H9 (cell line): ENCODE data around the gene ZBTB6. TPM values are rescaled to one million over a fixed set of nuclear protein-coding genes. Genes with fewer than 3 reads are reported as not detected.
"Not testable (repeated sequence)": the region's sequence is repeated elsewhere in the genome, so short reads cannot be mapped to it uniquely, and the experiment has no call there.

Source experiments
- DNase-seq: peaks from one replicate; pipeline ENCODE4 v3.0.0-alpha.2; 2017
- H2AFZ ChIP-seq: one replicate; pipeline ENCODE4 v1.6.1; 2013; ENCODE audit warnings: mild to moderate bottlenecking, low read length, control low read depth, moderate library complexity
- H2AK5ac ChIP-seq: 2 replicates; pipeline ENCODE4 v1.6.1; 2013; ENCODE audit warnings: low read length, control low read depth, mixed read lengths; ENCODE audit not compliant: insufficient read length
- H2BK120ac ChIP-seq: one replicate; pipeline ENCODE4 v1.6.1; 2013; ENCODE audit warnings: low read depth, mild to moderate bottlenecking, low read length, control low read depth, inconsistent platforms; ENCODE audit not compliant: poor library complexity, severe bottlenecking
- H2BK12ac ChIP-seq: 2 replicates; pipeline ENCODE4 v1.6.1; 2013; ENCODE audit warnings: low read length, control low read depth, mixed read lengths, low read depth; ENCODE audit not compliant: insufficient read length
- H2BK15ac ChIP-seq: 2 replicates; pipeline ENCODE4 v1.6.1; 2013; ENCODE audit warnings: low read depth, low read length, control low read depth
- H2BK20ac ChIP-seq: one replicate; pipeline ENCODE4 v1.6.1; 2013; ENCODE audit warnings: low read depth, mild to moderate bottlenecking, low read length, control low read depth, inconsistent platforms; ENCODE audit not compliant: poor library complexity, severe bottlenecking
- H2BK5ac ChIP-seq: 2 replicates; pipeline ENCODE4 v1.6.1; 2013; ENCODE audit warnings: low read length, control low read depth, mixed read lengths; ENCODE audit not compliant: insufficient read length
- H3K14ac ChIP-seq: 2 replicates; pipeline ENCODE4 v1.6.1; 2013; ENCODE audit warnings: low read length, control low read depth; ENCODE audit not compliant: insufficient read depth
- H3K18ac ChIP-seq: 2 replicates; pipeline ENCODE4 v1.6.1; 2013; ENCODE audit warnings: low read depth, mild to moderate bottlenecking, mixed read lengths, low read length, control low read depth; ENCODE audit not compliant: insufficient read length
- H3K23ac ChIP-seq: 2 replicates; pipeline ENCODE4 v1.6.1; 2013; ENCODE audit warnings: low read length, control low read depth, mixed read lengths, low read depth; ENCODE audit not compliant: insufficient read length
- H3K23me2 ChIP-seq: 2 replicates; pipeline ENCODE4 v1.6.1; 2013; ENCODE audit warnings: low read depth, mild to moderate bottlenecking, mixed read lengths, low read length, control low read depth; ENCODE audit not compliant: insufficient read length, poor library complexity, severe bottlenecking
- H3K27ac ChIP-seq: 2 replicates; pipeline ENCODE4 v1.5.1; 2013; ENCODE audit warnings: low read length, control low read depth, mixed read lengths, low read depth; ENCODE audit not compliant: insufficient read length
- H3K27me3 ChIP-seq: 2 replicates; pipeline ENCODE4 v1.6.1; 2013; ENCODE audit warnings: low read length, control low read depth, inconsistent platforms; ENCODE audit not compliant: insufficient read depth
- H3K4ac ChIP-seq: 2 replicates; pipeline ENCODE4 v1.6.1; 2013; ENCODE audit warnings: low read depth, mild to moderate bottlenecking, control low read depth, inconsistent platforms, low read length, moderate library complexity
- H3K4me1 ChIP-seq: 2 replicates; pipeline ENCODE4 v1.6.1; 2013; ENCODE audit warnings: low read length, control low read depth, inconsistent platforms; ENCODE audit not compliant: insufficient read depth
- H3K4me2 ChIP-seq: 2 replicates; pipeline ENCODE4 v1.6.1; 2013; ENCODE audit warnings: low read length, control low read depth, mixed read lengths; ENCODE audit not compliant: insufficient read length, insufficient read depth
- H3K56ac ChIP-seq: 2 replicates; pipeline ENCODE4 v1.6.1; 2013; ENCODE audit warnings: low read depth, mild to moderate bottlenecking, mixed read lengths, low read length, control low read depth; ENCODE audit not compliant: insufficient read length
- H3K79me1 ChIP-seq: 2 replicates; pipeline ENCODE4 v1.6.1; 2013; ENCODE audit warnings: low read depth, mild to moderate bottlenecking, moderate library complexity, low read length, control low read depth, inconsistent platforms; ENCODE audit not compliant: insufficient read depth, poor library complexity, severe bottlenecking
- H3K79me2 ChIP-seq: 2 replicates; pipeline ENCODE4 v1.6.1; 2013; ENCODE audit warnings: low read length, control low read depth, inconsistent platforms; ENCODE audit not compliant: insufficient read depth
- H3K9ac ChIP-seq: 2 replicates; pipeline ENCODE4 v1.6.1; 2013; ENCODE audit warnings: low read length, control low read depth, mixed read lengths; ENCODE audit not compliant: insufficient read length; ENCODE audit errors: extremely low read depth
- H3K9me3 ChIP-seq: one replicate; pipeline ENCODE4 v1.6.1; 2013; ENCODE audit warnings: low read depth, low read length, inconsistent platforms; ENCODE audit not compliant: control insufficient read depth
- H3T11ph ChIP-seq: one replicate; pipeline ENCODE4 v1.6.1; 2013; ENCODE audit warnings: mild to moderate bottlenecking, low read length, control low read depth, inconsistent platforms
- H4K20me1 ChIP-seq: one replicate; pipeline ENCODE4 v1.6.1; 2013; ENCODE audit not compliant: control insufficient read depth, insufficient read length, insufficient read depth
- H4K5ac ChIP-seq: 2 replicates; pipeline ENCODE4 v1.6.1; 2013; ENCODE audit warnings: low read depth, mild to moderate bottlenecking, mixed read lengths, low read length, control low read depth; ENCODE audit not compliant: insufficient read length
- H4K8ac ChIP-seq: replicated peaks from 2 replicates; pipeline ENCODE4 v1.6.1; 2013; ENCODE audit warnings: low read length, control low read depth, mixed read lengths, low read depth; ENCODE audit not compliant: insufficient read length
- H4K91ac ChIP-seq: 2 replicates; pipeline ENCODE4 v1.6.1; 2013; ENCODE audit warnings: low read depth, mild to moderate bottlenecking, moderate library complexity, mixed read lengths, low read length, control low read depth; ENCODE audit not compliant: insufficient read length
- H3K27ac Mint-ChIP-seq, 3 experiments: 2 replicates in 2 of 3; 3 replicates in 1 of 3; pipeline ENCODE4 v1.8.0; 2020 to 2021; ENCODE audit warnings: mixed read lengths in 3 of 3, mild to moderate bottlenecking in 1 of 3, moderate library complexity in 1 of 3
- H3K27me3 Mint-ChIP-seq: 2 replicates; pipeline ENCODE4 v1.8.0; 2021; ENCODE audit warnings: low read depth, mild to moderate bottlenecking, moderate library complexity, mixed read lengths
- H3K36me3 Mint-ChIP-seq, 3 experiments: 2 replicates in 2 of 3; 3 replicates in 1 of 3; pipeline ENCODE4 v1.8.0; 2020 to 2021; ENCODE audit warnings: low read depth in 3 of 3, mixed read lengths in 3 of 3; ENCODE audit not compliant: insufficient read depth in 1 of 3
- H3K4me1 Mint-ChIP-seq, 2 experiments: 2 replicates each; pipeline ENCODE4 v1.8.0; 2020; ENCODE audit warnings: mixed read lengths in 2 of 2
- H3K4me3 Mint-ChIP-seq, 2 experiments: 2 replicates in 1 of 2; 3 replicates in 1 of 2; pipeline ENCODE4 v1.8.0; 2020 to 2021; ENCODE audit warnings: mild to moderate bottlenecking in 2 of 2, mixed read lengths in 2 of 2, moderate library complexity in 1 of 2
- H3K9me3 Mint-ChIP-seq, 2 experiments: 2 replicates in 1 of 2; 3 replicates in 1 of 2; pipeline ENCODE4 v1.8.0; 2020; ENCODE audit warnings: mild to moderate bottlenecking in 2 of 2, mixed read lengths in 2 of 2, moderate library complexity in 1 of 2
- CTCF ChIP-seq: fragments of 200-600 bp; sonication (generic); conservative IDR thresholded peaks from 3 replicates; pipeline ENCODE4 v1.8.0; 2021; ENCODE audit warnings: antibody characterized with exemption, mild to moderate bottlenecking
- WGBS: extraction: QIAGEN DNeasy Blood & Tissue Kit; methylation state at CpG from one replicate; pipeline ENCODE4 v1.1.7; 2013; ENCODE audit warnings: missing lambda C conversion rate, low lambda C conversion rate, mixed read lengths; ENCODE audit not compliant: insufficient read length; ENCODE audit errors: extremely low coverage; 5-methylcytosine and 5-hydroxymethylcytosine counted together
- total RNA-seq: library from RNA; stranded (reverse); gene quantifications from 2 replicates; pipeline ENCODE4 v1.2.1, GENCODE V29; 2021

ZBTB6 gene
- total RNA-seq, 1 experiment from 2014 or later, result 10.2 TPM

GRCh38 chr9:122875523-122875922 lies 37.6 kb downstream of the ZBTB6 start:
- H3K9me3 Mint-ChIP-seq, result peaks cover 0 to 2% of the 10 kb centered on the region in 2 experiments; a peak in 2 of 5 replicates
- H3T11ph ChIP-seq, result no peak overlapping the region
- H2BK120ac ChIP-seq, result no peak overlapping the region
- H4K20me1 ChIP-seq, result no peaks in the 10 kb centered on the region
- 0 out of 7 replicates have a peak overlapping the region, but pooled peaks of 1 of the 3 experiments have one; percentile 1 for H3K27ac Mint-ChIP-seq
- H3K56ac ChIP-seq, result no peak overlapping the region
- no peaks in the 10 kb centered on the region for H3K79me1 ChIP-seq
- H3K14ac ChIP-seq, result no peak overlapping the region
- no peak overlapping the region for H3K4me3 Mint-ChIP-seq
- no peak overlapping the region for H4K8ac ChIP-seq
- no peaks in the 10 kb centered on the region for H3K23me2 ChIP-seq
- H2AFZ ChIP-seq, result no peak overlapping the region
- H3K9me3 ChIP-seq, result no peaks in the 10 kb centered on the region
- H3K79me2 ChIP-seq, result no peaks in the 10 kb centered on the region
- no peak overlapping the region for H4K5ac ChIP-seq
- H3K4ac ChIP-seq, result no peak overlapping the region
- no peak overlapping the region for H2BK12ac ChIP-seq
- no peak overlapping the region for H3K9ac ChIP-seq
- no peak overlapping the region for H3K4me2 ChIP-seq
- no peak overlapping the region for H2AK5ac ChIP-seq
- no peak overlapping the region for H4K91ac ChIP-seq
- no peak for TF ChIP-seq CTCF
- WGBS, result no CpG with 5 or more reads among the region's 1 CpG
- H3K23ac ChIP-seq, result no peak overlapping the region
- DNase-seq, result no peak
- no peak overlapping the region for H2BK15ac ChIP-seq
- no peaks in the 10 kb centered on the region for H3K4me1 Mint-ChIP-seq
- no peak overlapping the region for H3K18ac ChIP-seq
- no peak overlapping the region for H3K27ac ChIP-seq
- H3K4me1 ChIP-seq, result no peaks in the 10 kb centered on the region
- no peak overlapping the region for H2BK5ac ChIP-seq
- H2BK20ac ChIP-seq, result no peak overlapping the region
- peaks cover 49 to 83% (median 79%) of the 10 kb centered on the region in 3 experiments for H3K36me3 Mint-ChIP-seq
- H3K27me3 ChIP-seq, result no peaks in the 10 kb centered on the region
- H3K27me3 Mint-ChIP-seq, result no peaks in the 10 kb centered on the region

- H4K20me1 ChIP-seq, H3K9me3 ChIP-seq, H3K4me2 ChIP-seq, H3K23me2 ChIP-seq, H3K27me3 Mint-ChIP-seq, H4K5ac ChIP-seq, H3K23ac ChIP-seq, H3K4me1 ChIP-seq, H3K18ac ChIP-seq, H3K79me2 ChIP-seq, H2AK5ac ChIP-seq, H2AFZ ChIP-seq, H3K4me3 Mint-ChIP-seq, H3K27me3 ChIP-seq, H3K27ac ChIP-seq, H3K4me1 Mint-ChIP-seq, H3K4ac ChIP-seq, H2BK120ac ChIP-seq, H2BK20ac ChIP-seq, DNase-seq, H4K91ac ChIP-seq, H3T11ph ChIP-seq, H2BK15ac ChIP-seq, H2BK5ac ChIP-seq, H3K79me1 ChIP-seq, H4K8ac ChIP-seq, H3K27ac Mint-ChIP-seq, H3K9ac ChIP-seq, H3K9me3 Mint-ChIP-seq, H3K14ac ChIP-seq, H2BK12ac ChIP-seq, H3K56ac ChIP-seq: not testable (repeated sequence)
- no CpG with 5 or more reads among the region's 27 CpGs for WGBS
- peaks cover 48 to 66% (median 63%) of the 10 kb centered on the region in 3 experiments for H3K36me3 Mint-ChIP-seq
Measured at GRCh38 chr9:122867276-122867675, 45.8 kb downstream of the ZBTB6 start.
